Measurements from ENCODE around the gene HIPK4. TPM values are rescaled to one million over a fixed set of nuclear protein-coding genes. Genes with fewer than 3 reads are reported as not detected.
A peak's percentile ranks its signal among the peaks of the same experiment; 100 is the strongest.

Gene HIPK4
- total RNA-seq, 1 experiment from 2014 or later: not detected

DNA sequence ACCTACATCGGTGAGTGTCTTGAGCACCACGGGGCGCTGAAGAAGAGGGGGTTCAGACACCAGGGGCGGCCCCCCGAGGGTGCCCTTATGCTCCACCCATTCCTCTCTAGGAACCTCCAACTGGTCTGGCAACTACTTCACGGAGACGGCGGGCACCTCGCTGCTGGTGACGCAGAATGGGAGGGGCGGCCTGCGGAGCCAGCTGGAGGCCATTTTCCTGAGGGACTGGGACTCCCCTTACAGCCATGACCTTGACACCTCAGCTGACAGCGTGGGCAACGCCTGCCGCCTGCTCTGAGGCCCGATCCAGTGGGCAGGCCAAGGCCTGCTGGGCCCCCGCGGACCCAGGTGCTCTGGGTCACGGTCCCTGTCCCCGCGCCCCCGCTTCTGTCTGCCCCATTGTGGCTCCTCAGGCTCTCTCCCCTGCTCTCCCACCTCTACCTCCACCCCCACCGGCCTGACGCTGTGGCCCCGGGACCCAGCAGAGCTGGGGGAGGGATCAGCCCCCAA, 12.1 kb downstream of the HIPK4 start:
- Histone ChIP-seq H3K36me3 (ENCODE audit: control insufficient read depth, insufficient read depth, low read length) (no peaks in the 10 kb centered on the region), H3K27me3 (replicated peaks; ENCODE audit: control insufficient read depth, insufficient read depth, low read length) (no peaks in the 10 kb centered on the region), H3K4me1 (no peaks in the 10 kb centered on the region), H3K9me3 (no peaks in the 10 kb centered on the region), H3K4me3 (ENCODE audit: low read depth, low read length) (no peak overlapping the region)
- no peak overlapping the region for H3K27ac Mint-ChIP-seq (ENCODE audit: unreplicated experiment)
- no peaks in the 10 kb centered on the region for H3K27me3 Mint-ChIP-seq (ENCODE audit: insufficient read depth, unreplicated experiment)
- DNase-seq: no peak
- H3K36me3 Mint-ChIP-seq (ENCODE audit: insufficient read depth, unreplicated experiment): no peaks in the 10 kb centered on the region
- CTCF ChIA-PET: no interaction called here
- no peak for TF ChIP-seq CTCF (IDR thresholded peaks at IDR 0.05; ENCODE audit: insufficient read depth in 1 of 2, low read depth in 1 of 2, low read length in 1 of 2, severe bottlenecking in 1 of 2, unreplicated experiment in 1 of 2)
- intact Hi-C loops (cut with micrococcal nuclease; ENCODE audit: unreplicated experiment): no loop called here
- no peak overlapping the region for H3K4me3 Mint-ChIP-seq (ENCODE audit: unreplicated experiment)
- no peaks in the 10 kb centered on the region for H3K9me3 Mint-ChIP-seq (ENCODE audit: unreplicated experiment)
- BruUV-seq (replicated peaks): TSS peak; percentile 59
- POLR2A ChIA-PET: no interaction called here
- H3K4me1 Mint-ChIP-seq (ENCODE audit: low read depth, unreplicated experiment): no peaks in the 10 kb centered on the region

- no peaks in the 10 kb centered on the region for H3K36me3 ChIP-seq (ENCODE audit: control insufficient read depth, insufficient read depth, low read length)
- ChIA-PET POLR2A (no interaction called here), CTCF (no interaction called here)
- Mint-ChIP-seq H3K4me1 (ENCODE audit: low read depth, unreplicated experiment) (no peaks in the 10 kb centered on the region), H3K9me3 (ENCODE audit: unreplicated experiment) (no peaks in the 10 kb centered on the region), H3K4me3 (ENCODE audit: unreplicated experiment) (no peak overlapping the region), H3K36me3 (ENCODE audit: insufficient read depth, unreplicated experiment) (no peaks in the 10 kb centered on the region), H3K27ac (ENCODE audit: unreplicated experiment) (no peak overlapping the region), H3K27me3 (ENCODE audit: insufficient read depth, unreplicated experiment) (no peaks in the 10 kb centered on the region)
- no peak for DNase-seq
- no peak for TF ChIP-seq CTCF (IDR thresholded peaks at IDR 0.05; ENCODE audit: insufficient read depth in 1 of 2, low read depth in 1 of 2, low read length in 1 of 2, severe bottlenecking in 1 of 2, unreplicated experiment in 1 of 2)
- intact Hi-C loops (cut with micrococcal nuclease; ENCODE audit: unreplicated experiment): no loop called here
- no peaks in the 10 kb centered on the region for H3K4me1 ChIP-seq
- H3K9me3 ChIP-seq: no peaks in the 10 kb centered on the region
- no peaks in the 10 kb centered on the region for H3K27me3 ChIP-seq (replicated peaks; ENCODE audit: control insufficient read depth, insufficient read depth, low read length)
- H3K4me3 ChIP-seq (ENCODE audit: low read depth, low read length): no peak overlapping the region
- no TSS peak for BruUV-seq (replicated peaks)
These were observed 13.6 kb downstream of the HIPK4 start for GRCh38 chr19:40376286-40376862.

GRCh38 chr19:40374084-40374483, 15.9 kb downstream of the HIPK4 start:
- intact Hi-C loops (cut with micrococcal nuclease; ENCODE audit: unreplicated experiment): no loop called here
- DNase-seq: no peak
- no peaks in the 10 kb centered on the region for H3K27me3 Mint-ChIP-seq (ENCODE audit: insufficient read depth, unreplicated experiment)
- no peaks in the 10 kb centered on the region for H3K4me1 Mint-ChIP-seq (ENCODE audit: low read depth, unreplicated experiment)
- no peaks in the 10 kb centered on the region; the same call in 1 of the 2 replicates for H3K36me3 ChIP-seq (ENCODE audit: control insufficient read depth, insufficient read depth, low read length)
- H3K9me3 Mint-ChIP-seq (ENCODE audit: unreplicated experiment): no peaks in the 10 kb centered on the region
- no peaks in the 10 kb centered on the region for H3K9me3 ChIP-seq
- no peak for TF ChIP-seq CTCF (IDR thresholded peaks at IDR 0.05; ENCODE audit: insufficient read depth in 1 of 2, low read depth in 1 of 2, low read length in 1 of 2, severe bottlenecking in 1 of 2, unreplicated experiment in 1 of 2)
- no peaks in the 10 kb centered on the region for H3K36me3 Mint-ChIP-seq (ENCODE audit: insufficient read depth, unreplicated experiment)
- BruUV-seq (replicated peaks): no TSS peak
- ChIA-PET CTCF (no interaction called here), POLR2A (no interaction called here)
- no peaks in the 10 kb centered on the region for H3K4me1 ChIP-seq
- no peak overlapping the region for H3K4me3 ChIP-seq (ENCODE audit: low read depth, low read length)
- no peak overlapping the region for H3K4me3 Mint-ChIP-seq (ENCODE audit: unreplicated experiment)
- H3K27me3 ChIP-seq (replicated peaks; ENCODE audit: control insufficient read depth, insufficient read depth, low read length): no peaks in the 10 kb centered on the region
- no peak overlapping the region for H3K27ac Mint-ChIP-seq (ENCODE audit: unreplicated experiment)
